T-cell (primary cell): ENCODE data around the gene UGT2A1. TPM values are rescaled to one million over a fixed set of nuclear protein-coding genes. Genes with fewer than 3 reads are reported as not detected.
A peak's percentile ranks its signal among the peaks of the same experiment; 100 is the strongest.

ENCODE experiments used
- ATAC-seq, 4 experiments: fragments of 200-7000 bp in 3 of 4; fragments of 150-1000 bp in 1 of 4; cut with Tn5 transposase; replicated peaks in 1 of 4; 1 replicate in 3 of 4; 2 replicates in 1 of 4; pipeline ENCODE4 v1.10.0; 2021; ENCODE audit warnings: moderate library complexity in 3 of 4, mild to moderate bottlenecking in 2 of 4, moderate number of reproducible peaks in 1 of 4
- CTCF ChIA-PET, 2 donors: fragments of 300-600 bp; sonication (Branson Sonifier 250); formaldehyde crosslinking; loops; one replicate each; lab custom pipeline; 2022; ENCODE audit warnings: antibody characterized with exemption in 2 of 2; lab: Charles Lee
- POLR2A ChIA-PET, 2 donors: fragments of 300-600 bp; sonication (Branson Sonifier 250); formaldehyde crosslinking; loops; one replicate each; lab custom pipeline; 2022; ENCODE audit warnings: antibody characterized with exemption in 2 of 2; lab: Charles Lee
- DNase-seq, 35 experiments: peaks; one replicate each; pipeline versions ENCODE4 v3.0.0 to v3.0.0-alpha.2; 2013 to 2023
- H3K27ac ChIP-seq: one replicate; pipeline ENCODE4 v1.5.1; 2013; ENCODE audit warnings: low read length
- H3K27me3 ChIP-seq, 2 experiments: replicated peaks in 1 of 2; 1 replicate in 1 of 2; 2 replicates in 1 of 2; pipeline versions ENCODE4 v1.6.1 to v1.7.0; 2013; ENCODE audit warnings: low read length in 1 of 2, mixed read lengths in 1 of 2; ENCODE audit not compliant: control insufficient read depth in 2 of 2, insufficient read depth in 2 of 2; ENCODE audit errors: extremely low read depth in 1 of 2
- H3K36me3 ChIP-seq, 2 donors: 1 replicate in 1 of 2; 2 replicates in 1 of 2; pipeline versions ENCODE4 v1.6.1 to v1.7.0; 2013; ENCODE audit warnings: low read length in 1 of 2; ENCODE audit not compliant: control insufficient read depth in 2 of 2, insufficient read depth in 1 of 2; ENCODE audit errors: extremely low read depth in 1 of 2
- H3K4me1 ChIP-seq, 2 experiments: 1 replicate in 1 of 2; 2 replicates in 1 of 2; pipeline versions ENCODE4 v1.6.1 to v1.7.0; 2013; ENCODE audit warnings: low read length in 2 of 2, mixed read lengths in 1 of 2; ENCODE audit not compliant: insufficient read depth in 2 of 2, control insufficient read depth in 1 of 2; ENCODE audit errors: extremely low read depth in 1 of 2
- H3K4me3 ChIP-seq, 2 donors: 1 replicate in 1 of 2; 2 replicates in 1 of 2; pipeline versions ENCODE4 v1.5.1 to v1.7.0; 2013; ENCODE audit warnings: mild to moderate bottlenecking in 2 of 2, low read length in 1 of 2, moderate library complexity in 1 of 2; ENCODE audit not compliant: control insufficient read depth in 1 of 2; ENCODE audit errors: extremely low read depth in 1 of 2
- H3K9me3 ChIP-seq: 2 replicates; pipeline ENCODE4 v1.7.0; 2013
- H3K27ac Mint-ChIP-seq, 2 donors: one replicate each; pipeline ENCODE4 v1.8.0; 2020 to 2021; ENCODE audit warnings: mild to moderate bottlenecking in 2 of 2, mixed read lengths in 2 of 2
- H3K27me3 Mint-ChIP-seq, 2 donors: one replicate each; pipeline ENCODE4 v1.8.0; 2021 to 2022; ENCODE audit warnings: mixed read lengths in 2 of 2
- H3K36me3 Mint-ChIP-seq: one replicate; pipeline ENCODE4 v1.8.0; 2021; ENCODE audit warnings: mixed read lengths
- H3K4me1 Mint-ChIP-seq, 3 donors: one replicate each; pipeline ENCODE4 v1.8.0; 2020 to 2022; ENCODE audit warnings: mixed read lengths in 3 of 3, mild to moderate bottlenecking in 1 of 3
- H3K4me3 Mint-ChIP-seq, 3 donors: one replicate each; pipeline ENCODE4 v1.8.0; 2020 to 2022; ENCODE audit warnings: mild to moderate bottlenecking in 3 of 3, mixed read lengths in 3 of 3, moderate library complexity in 3 of 3
- H3K9me3 Mint-ChIP-seq, 3 donors: one replicate each; pipeline ENCODE4 v1.8.0; 2020 to 2022; ENCODE audit warnings: mixed read lengths in 3 of 3
- WGBS: methylation state at CpG from one replicate; pipeline ENCODE4 v1.1.5; 2013; ENCODE audit warnings: missing lambda C conversion rate; ENCODE audit not compliant: insufficient coverage; 5-methylcytosine and 5-hydroxymethylcytosine counted together
- total RNA-seq, 35 experiments: library from RNA in 6 of 35; stranded (reverse) in 6 of 35; fragments of 120-200 nt in 1 of 35; gene quantifications; one replicate each; pipeline versions ENCODE4 v1.2.1 to v1.2.4 and lab custom pipeline; 2013 to 2026

The UGT2A1 gene
- total RNA-seq, result not detected
- total RNA-seq (2013), result not detected
- total RNA-seq (lab: John Stamatoyannopoulos, UW), result 0 to 0.15 (median 0) reads per million in 29 experiments

- POLR2A ChIA-PET, result no interaction called here
- H3K4me3 ChIP-seq, result no peak within 1 kb of the TSS
- H3K27me3 ChIP-seq, result no peaks in the 10 kb centered on the region
- no peaks in the 10 kb centered on the region for H3K4me1 ChIP-seq
- no peak for ATAC-seq
- Mint-ChIP-seq H3K27ac (no peak within 1 kb of the TSS), H3K4me3 (no peak within 1 kb of the TSS), H3K4me1 (no peaks in the 10 kb centered on the region), H3K9me3 (no peaks in the 10 kb centered on the region), H3K36me3 (no peaks in the 10 kb centered on the region), H3K27me3 (no peaks in the 10 kb centered on the region)
- no CpG with 5 or more reads among the region's 1 CpG for WGBS
- H3K9me3 ChIP-seq, result no peaks in the 10 kb centered on the region
- no peaks in the 10 kb centered on the region for H3K36me3 ChIP-seq
- DNase-seq, result no peak
- H3K27ac ChIP-seq, result no peak within 1 kb of the TSS
- CTCF ChIA-PET, result no interaction called here
Measured at GRCh38 chr4:69653147-69653546, at the start of gene UGT2A1. UGT2A1 (minus strand) TSS chr4:69653247; CDS start chr4:69647644, 5,603 bp downstream.

DNA sequence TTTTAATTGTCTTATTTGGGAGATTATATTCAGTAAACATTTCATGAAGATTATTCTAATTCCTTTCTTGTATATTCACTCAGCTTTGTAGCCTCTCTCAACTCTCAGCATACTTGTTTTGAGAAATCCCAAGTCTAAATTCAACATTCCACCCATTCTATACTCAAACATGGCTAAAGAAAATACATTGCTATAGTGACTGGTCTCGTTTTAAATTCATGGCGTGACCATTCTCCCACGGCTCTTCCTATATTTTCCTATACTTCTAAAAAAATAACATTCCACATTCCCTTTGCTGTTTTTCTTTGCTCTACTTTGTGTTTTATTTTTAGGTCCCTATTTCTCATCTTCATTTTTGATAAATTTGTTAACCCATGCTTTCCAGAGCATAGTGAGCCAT, 49.2 kb upstream of the UGT2A1 start:
- no peak for ATAC-seq
- no peak overlapping the region for H3K4me3 ChIP-seq
- no peaks in the 10 kb centered on the region for H3K4me1 ChIP-seq
- Mint-ChIP-seq H3K4me3 (no peak overlapping the region), H3K4me1 (peaks cover 2 to 6% (median 5%) of the 10 kb centered on the region in 3 donors), H3K9me3 (peaks cover 6 to 15% (median 8%) of the 10 kb centered on the region in 3 donors), H3K36me3 (peaks cover 4% of the 10 kb centered on the region), H3K27me3 (no peaks in the 10 kb centered on the region), H3K27ac (no peak overlapping the region)
- no peak overlapping the region for H3K27ac ChIP-seq
- ChIA-PET POLR2A (no interaction called here), CTCF (no interaction called here)
- no peaks in the 10 kb centered on the region for H3K9me3 ChIP-seq
- H3K27me3 ChIP-seq, result no peaks in the 10 kb centered on the region
- H3K36me3 ChIP-seq, result no peaks in the 10 kb centered on the region
- no CpG with 5 or more reads among the region's 3 CpGs for WGBS
- no peak for DNase-seq

DNA sequence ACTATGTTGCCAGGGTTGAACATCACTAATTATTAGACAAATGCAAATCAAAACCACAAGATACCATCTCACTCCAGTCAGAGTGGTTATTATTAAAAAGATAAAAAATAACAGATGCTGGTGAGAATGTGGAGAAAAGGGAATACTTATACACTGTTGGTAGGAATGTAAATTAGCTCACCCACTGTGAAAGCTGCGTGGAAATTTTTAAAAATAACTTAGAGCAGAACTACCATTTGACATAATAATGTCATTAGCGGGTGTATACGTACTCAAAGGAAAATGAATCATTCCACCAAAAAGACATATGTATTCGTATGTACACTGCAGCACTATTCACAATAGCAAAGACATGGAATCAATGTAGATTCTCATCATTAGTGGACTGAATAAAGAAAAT, 48.6 kb upstream of the UGT2A1 start:
- no peak for ATAC-seq
- H3K4me3 Mint-ChIP-seq, result no peak overlapping the region
- Histone ChIP-seq H3K27ac (no peak overlapping the region), H3K36me3 (no peaks in the 10 kb centered on the region), H3K4me3 (no peak overlapping the region), H3K4me1 (no peaks in the 10 kb centered on the region), H3K27me3 (no peaks in the 10 kb centered on the region), H3K9me3 (no peaks in the 10 kb centered on the region)
- POLR2A ChIA-PET, result no interaction called here
- H3K27me3 Mint-ChIP-seq, result no peaks in the 10 kb centered on the region
- DNase-seq, result no peak
- H3K4me1 Mint-ChIP-seq, result peaks cover 2 to 6% (median 5%) of the 10 kb centered on the region in 3 donors
- H3K9me3 Mint-ChIP-seq, result peaks cover 6 to 15% (median 8%) of the 10 kb centered on the region in 3 donors
- peaks cover 4% of the 10 kb centered on the region for H3K36me3 Mint-ChIP-seq
- H3K27ac Mint-ChIP-seq, result no peak overlapping the region
- CTCF ChIA-PET, result no interaction called here
- no CpG with 5 or more reads among the region's 4 CpGs for WGBS

GRCh38 chr4:69697536-69698242, 44.6 kb upstream of the UGT2A1 start:
- Histone ChIP-seq H3K27ac (no peak overlapping the region), H3K4me3 (no peak overlapping the region), H3K4me1 (no peaks in the 10 kb centered on the region), H3K9me3 (no peaks in the 10 kb centered on the region), H3K27me3 (no peaks in the 10 kb centered on the region), H3K36me3 (no peaks in the 10 kb centered on the region)
- Mint-ChIP-seq H3K4me3 (no peak overlapping the region), H3K27ac (no peak overlapping the region), H3K27me3 (no peaks in the 10 kb centered on the region), H3K4me1 (peaks cover under 1 to 3% (median under 1%) of the 10 kb centered on the region in 3 donors), H3K9me3 (peaks cover 6 to 15% (median 8%) of the 10 kb centered on the region in 3 donors), H3K36me3 (peaks cover 4% of the 10 kb centered on the region)
- DNase-seq, result no peak
- no CpG with 5 or more reads among the region's 1 CpG for WGBS
- ChIA-PET CTCF (no interaction called here), POLR2A (no interaction called here)
- no peak for ATAC-seq

DNA sequence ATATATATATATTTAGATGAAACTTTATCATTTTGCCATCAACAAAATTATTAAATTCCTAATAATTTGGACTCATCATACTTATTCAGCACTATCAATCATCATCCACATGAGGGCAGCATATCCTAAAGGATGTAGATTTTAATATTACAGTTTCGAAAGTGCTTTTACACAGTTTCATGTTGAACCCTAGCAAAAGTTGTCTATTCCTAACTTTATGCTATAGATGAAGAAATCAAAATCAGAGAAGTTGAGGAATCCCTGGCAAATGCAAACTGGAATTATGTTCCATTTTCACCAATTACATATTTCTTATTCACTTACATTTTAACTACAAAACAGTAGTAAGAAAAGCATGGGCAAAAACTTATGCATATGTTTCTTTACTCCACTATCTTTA, 36.6 kb upstream of the UGT2A1 start:
- Mint-ChIP-seq H3K4me1 (peaks cover 0 to 6% (median 4%) of the 10 kb centered on the region in 3 donors), H3K9me3 (no peaks in the 10 kb centered on the region), H3K4me3 (peak overlapping the region in 1 of 3 donors; percentile 13), H3K36me3 (no peaks in the 10 kb centered on the region), H3K27me3 (no peaks in the 10 kb centered on the region), H3K27ac (no peak overlapping the region)
- ChIA-PET POLR2A (no interaction called here), CTCF (interaction anchor here (1.0 to 1.7 kb wide), 4 partner anchors 134 to 196 kb away, joined by 4 to 12 read pairs (median 6); no protein-coding TSS in a partner anchor)
- DNase-seq (peak in 1 of 35 experiments; percentile 65), ATAC-seq (peak in 1 of 4 experiments; percentile 45)
- H3K9me3 ChIP-seq, result no peaks in the 10 kb centered on the region
- WGBS, result no CpG with 5 or more reads among the region's 1 CpG
- H3K27me3 ChIP-seq, result no peaks in the 10 kb centered on the region
- H3K4me1 ChIP-seq, result peaks cover 0 to 3% of the 10 kb centered on the region in 2 experiments
- no peaks in the 10 kb centered on the region for H3K36me3 ChIP-seq
- no peak overlapping the region for H3K27ac ChIP-seq
- no peak overlapping the region for H3K4me3 ChIP-seq

DNA sequence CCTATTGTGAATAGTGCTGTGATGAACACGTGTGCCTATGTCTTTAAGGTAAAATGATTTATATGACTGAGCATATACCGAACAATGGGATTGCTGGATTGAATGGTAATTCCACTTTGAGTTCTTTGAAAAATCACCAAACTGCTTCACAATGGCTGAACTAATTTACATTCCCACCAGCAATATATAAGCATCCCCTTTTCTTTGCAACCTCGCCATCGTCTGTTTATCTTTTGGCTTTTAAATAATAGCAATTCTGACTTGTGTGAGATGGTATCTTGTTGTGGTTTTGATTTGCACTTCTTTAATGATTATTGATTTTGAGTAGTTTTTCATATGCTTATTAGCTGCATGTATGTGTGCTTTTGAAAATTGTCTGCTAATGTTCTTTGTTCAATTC, 31.8 kb upstream of the UGT2A1 start:
- CTCF ChIA-PET, result interaction anchor here in 1 of 2 donors (1.3 kb wide), 2 partner anchors 15 to 140 kb away, joined by 3 read pairs; no protein-coding TSS in a partner anchor
- Mint-ChIP-seq H3K4me1 (peaks cover 0 to 3% (median 3%) of the 10 kb centered on the region in 3 donors), H3K36me3 (no peaks in the 10 kb centered on the region), H3K9me3 (no peaks in the 10 kb centered on the region), H3K4me3 (no peak overlapping the region), H3K27ac (no peak overlapping the region), H3K27me3 (no peaks in the 10 kb centered on the region)
- H3K27ac ChIP-seq, result no peak overlapping the region
- WGBS, result no CpG with 5 or more reads among the region's 4 CpGs
- no peaks in the 10 kb centered on the region for H3K36me3 ChIP-seq
- peaks cover 0 to 2% of the 10 kb centered on the region in 2 experiments for H3K4me1 ChIP-seq
- DNase-seq (no peak), ATAC-seq (no peak)
- POLR2A ChIA-PET, result interaction anchor here in 1 of 2 donors (0.6 kb wide), 1 partner anchor 192 kb away, joined by 3 read pairs; no protein-coding TSS in a partner anchor
- no peaks in the 10 kb centered on the region for H3K27me3 ChIP-seq
- H3K4me3 ChIP-seq, result no peak overlapping the region
- no peaks in the 10 kb centered on the region for H3K9me3 ChIP-seq
